Esophagus muscularis mucosa (tissue), 4 donors: ENCODE results near the gene MARCHF9. TPM values are rescaled to one million over a fixed set of nuclear protein-coding genes. Genes with fewer than 3 reads are reported as not detected.

Experiments used
- DNase-seq: peaks from one replicate; pipeline ENCODE4 v3.0.0-alpha.2; 2017; ENCODE audit errors: extremely low spot score
- H3K27ac ChIP-seq, 4 donors: fragments of 200-600 bp; sonication (generic); replicated peaks in 1 of 4; 1 replicate in 3 of 4; 2 replicates in 1 of 4; pipeline ENCODE4 v1.5.1; 2016 to 2019; ENCODE audit warnings: mild to moderate bottlenecking in 1 of 4
- H3K27me3 ChIP-seq, 4 donors: fragments of 200-600 bp; sonication (generic); one replicate each; pipeline versions ENCODE4 v1.5.1 to v1.6.0; 2016 to 2019
- H3K36me3 ChIP-seq, 4 donors: fragments of 200-600 bp; sonication (generic); one replicate each; pipeline ENCODE4 v1.5.1; 2016 to 2019
- H3K4me1 ChIP-seq, 4 donors: fragments of 200-600 bp; sonication (generic); one replicate each; pipeline ENCODE4 v1.5.1; 2016 to 2019
- H3K4me3 ChIP-seq, 4 donors: fragments of 200-600 bp; sonication (generic); 1 replicate in 2 of 4; 2 replicates in 2 of 4; pipeline ENCODE4 v1.5.1; 2016 to 2019; ENCODE audit warnings: mild to moderate bottlenecking in 4 of 4, moderate library complexity in 1 of 4
- H3K9me3 ChIP-seq, 4 donors: fragments of 200-600 bp; sonication (generic); 1 replicate in 3 of 4; 2 replicates in 1 of 4; pipeline ENCODE4 v1.5.1; 2016 to 2019
- EP300 ChIP-seq: sonication (generic); formaldehyde crosslinking; IDR thresholded peaks from one replicate; pipeline ENCODE4 v1.6.1; 2017; ENCODE audit warnings: antibody characterized with exemption
- POLR2A ChIP-seq: fragments of 450-650 bp; IDR thresholded peaks from one replicate; pipeline ENCODE4 v1.6.1; 2017; ENCODE audit warnings: antibody characterized with exemption, moderate library complexity, mild to moderate bottlenecking, low read depth
- POLR2AphosphoS5 ChIP-seq, 2 donors: sonication (generic); formaldehyde crosslinking; IDR thresholded peaks; one replicate each; pipeline ENCODE4 v1.6.1; 2017; ENCODE audit warnings: antibody characterized with exemption in 2 of 2
- WGBS: methylation state at CpG from one replicate; pipeline ENCODE4 v1.1.5; 2018; 5-methylcytosine and 5-hydroxymethylcytosine counted together
- intact Hi-C: fragments of 100-400 bp; cut with DNase I; formaldehyde crosslinking; loops from one replicate; pipeline ENCODE4 v1.15.1; 2023
- total RNA-seq, 4 donors: library from RNA; depleted of rRNA; stranded (reverse); fragments of >200 nt; gene quantifications; one replicate each; pipeline versions ENCODE4 v1.1.0 to v1.2.1, GENCODE V29; 2016
- TF ChIP-seq, protein P1 (sequence below), 3 experiments: fragments of 200-600 bp in 2 of 3; fragments of 450-650 bp in 1 of 3; sonication (generic) in 2 of 3; IDR thresholded peaks; one replicate each; pipeline ENCODE4 v1.5.1; 2017 to 2019; ENCODE audit warnings: antibody characterized with exemption in 3 of 3, mild to moderate bottlenecking in 2 of 3, moderate library complexity in 1 of 3

MARCHF9 gene
- total RNA-seq, 4 donors from 2014 or later: 5.6 to 16.9 (median 10.7) TPM

DNA sequence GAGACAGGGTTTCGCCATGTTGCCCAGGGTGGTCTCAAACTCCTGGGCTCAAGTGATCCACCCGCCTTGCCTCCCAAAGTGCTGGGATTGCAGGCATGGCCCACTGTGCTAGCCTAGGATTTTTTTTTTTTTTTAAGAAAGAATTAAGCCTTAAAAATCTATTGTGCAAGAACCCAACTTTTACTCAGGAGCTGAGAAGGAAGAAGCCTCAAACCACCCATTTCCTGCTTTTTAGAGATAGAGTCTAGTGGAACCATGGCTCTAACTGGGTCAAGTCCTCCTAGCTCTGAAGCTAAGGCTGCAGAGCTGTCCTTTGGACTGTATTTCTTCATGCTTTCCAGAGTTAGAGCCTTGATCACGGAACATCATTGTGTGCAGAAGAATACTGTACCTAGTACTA is 26.3 kb downstream of the MARCHF9 start:
- 92% methylated on average over 3 of the region's 3 CpGs for WGBS
- intact Hi-C loops: loop anchor here (5.0 kb wide), 1 partner anchor 51 kb away; no protein-coding TSS in a partner anchor
- Histone ChIP-seq H3K27ac (no peak overlapping the region), H3K4me3 (no peak overlapping the region), H3K4me1 (peaks cover 14 to 29% (median 20%) of the 10 kb centered on the region in 4 donors), H3K9me3 (no peaks in the 10 kb centered on the region), H3K27me3 (no peaks in the 10 kb centered on the region), H3K36me3 (peaks cover 2 to 39% (median 24%) of the 10 kb centered on the region in 4 donors)
- DNase-seq: no peak
- TF ChIP-seq EP300 (no peak), POLR2AphosphoS5 (IDR thresholded peaks at IDR 0.05) (no peak), POLR2A (no peak)
- TF ChIP-seq, protein P1, sequence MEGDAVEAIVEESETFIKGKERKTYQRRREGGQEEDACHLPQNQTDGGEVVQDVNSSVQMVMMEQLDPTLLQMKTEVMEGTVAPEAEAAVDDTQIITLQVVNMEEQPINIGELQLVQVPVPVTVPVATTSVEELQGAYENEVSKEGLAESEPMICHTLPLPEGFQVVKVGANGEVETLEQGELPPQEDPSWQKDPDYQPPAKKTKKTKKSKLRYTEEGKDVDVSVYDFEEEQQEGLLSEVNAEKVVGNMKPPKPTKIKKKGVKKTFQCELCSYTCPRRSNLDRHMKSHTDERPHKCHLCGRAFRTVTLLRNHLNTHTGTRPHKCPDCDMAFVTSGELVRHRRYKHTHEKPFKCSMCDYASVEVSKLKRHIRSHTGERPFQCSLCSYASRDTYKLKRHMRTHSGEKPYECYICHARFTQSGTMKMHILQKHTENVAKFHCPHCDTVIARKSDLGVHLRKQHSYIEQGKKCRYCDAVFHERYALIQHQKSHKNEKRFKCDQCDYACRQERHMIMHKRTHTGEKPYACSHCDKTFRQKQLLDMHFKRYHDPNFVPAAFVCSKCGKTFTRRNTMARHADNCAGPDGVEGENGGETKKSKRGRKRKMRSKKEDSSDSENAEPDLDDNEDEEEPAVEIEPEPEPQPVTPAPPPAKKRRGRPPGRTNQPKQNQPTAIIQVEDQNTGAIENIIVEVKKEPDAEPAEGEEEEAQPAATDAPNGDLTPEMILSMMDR (IDR thresholded peaks at IDR 0.05): no peak

DNA sequence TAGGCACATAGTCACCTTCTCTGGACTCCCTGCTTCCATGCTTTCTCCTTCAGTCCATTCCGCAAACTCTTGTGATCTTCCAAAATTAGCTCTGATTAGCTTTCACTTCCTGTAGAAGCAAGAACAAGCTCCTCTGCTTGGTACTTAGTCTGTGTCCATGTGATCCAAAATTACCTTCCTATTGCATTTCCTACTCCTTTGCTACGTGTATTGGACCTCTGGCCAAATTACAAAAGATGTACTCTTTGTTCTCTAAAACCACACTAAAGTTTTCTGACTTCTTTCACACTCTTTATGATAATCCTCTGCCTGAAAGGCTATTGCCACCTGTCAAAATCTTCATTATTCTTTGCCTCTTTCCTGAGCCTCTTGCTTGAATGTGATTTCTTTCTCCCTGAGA is 26.9 kb downstream of the MARCHF9 start:
- no peak for TF ChIP-seq POLR2AphosphoS5 (IDR thresholded peaks at IDR 0.05)
- no peak for TF ChIP-seq POLR2A
- no peak for TF ChIP-seq EP300
- TF ChIP-seq, protein P1 (IDR thresholded peaks at IDR 0.05): no peak
- no peaks in the 10 kb centered on the region for H3K9me3 ChIP-seq
- DNase-seq: no peak
- peaks cover 14 to 29% (median 20%) of the 10 kb centered on the region in 4 donors for H3K4me1 ChIP-seq
- intact Hi-C loops: loop anchor here (1.0 to 5.0 kb wide), 2 partner anchors 50 to 124 kb away; no protein-coding TSS in a partner anchor
- H3K27ac ChIP-seq: peak overlapping the region in 1 of 4 donors; percentile 74
- no peak overlapping the region for H3K4me3 ChIP-seq
- WGBS: 55% methylated on average over 2 of the region's 2 CpGs
- peaks cover 8 to 43% (median 29%) of the 10 kb centered on the region in 4 donors for H3K36me3 ChIP-seq
- no peaks in the 10 kb centered on the region for H3K27me3 ChIP-seq

DNA sequence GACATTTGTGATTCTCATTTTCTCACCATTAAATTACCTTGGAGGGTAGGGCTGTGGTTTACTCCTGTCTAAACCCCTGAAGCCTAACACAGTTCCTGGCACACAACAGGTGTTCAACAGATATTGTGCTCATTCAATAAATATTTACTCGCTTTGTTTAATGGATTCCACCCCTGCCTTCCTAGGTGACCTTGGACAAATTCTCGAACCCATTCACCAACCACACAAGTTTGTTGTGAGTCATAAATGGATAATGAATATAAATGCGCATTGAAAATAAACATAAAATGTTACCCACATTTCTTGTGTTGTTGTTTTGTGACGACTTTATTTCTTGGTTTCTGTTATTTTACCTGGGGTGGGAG is 27.3 kb downstream of the MARCHF9 start:
- TF ChIP-seq POLR2AphosphoS5 (IDR thresholded peaks at IDR 0.05) (no peak), POLR2A (no peak), EP300 (no peak)
- TF ChIP-seq, protein P1 (IDR thresholded peaks at IDR 0.05): no peak
- Histone ChIP-seq H3K27me3 (no peaks in the 10 kb centered on the region), H3K4me3 (peak overlapping the region; percentile 66 to 99 (median 92)), H3K27ac (peak overlapping the region in 3 of 4 donors; percentile 74 to 77 (median 74)), H3K9me3 (no peaks in the 10 kb centered on the region), H3K4me1 (peaks cover 14 to 29% (median 20%) of the 10 kb centered on the region in 4 donors), H3K36me3 (peaks cover 12 to 47% (median 34%) of the 10 kb centered on the region in 4 donors)
- no peak for DNase-seq
- 26% methylated on average over 4 of the region's 4 CpGs for WGBS
- intact Hi-C loops: loop anchor here (1.0 to 5.0 kb wide), 2 partner anchors 50 to 123 kb away; no protein-coding TSS in a partner anchor

DNA sequence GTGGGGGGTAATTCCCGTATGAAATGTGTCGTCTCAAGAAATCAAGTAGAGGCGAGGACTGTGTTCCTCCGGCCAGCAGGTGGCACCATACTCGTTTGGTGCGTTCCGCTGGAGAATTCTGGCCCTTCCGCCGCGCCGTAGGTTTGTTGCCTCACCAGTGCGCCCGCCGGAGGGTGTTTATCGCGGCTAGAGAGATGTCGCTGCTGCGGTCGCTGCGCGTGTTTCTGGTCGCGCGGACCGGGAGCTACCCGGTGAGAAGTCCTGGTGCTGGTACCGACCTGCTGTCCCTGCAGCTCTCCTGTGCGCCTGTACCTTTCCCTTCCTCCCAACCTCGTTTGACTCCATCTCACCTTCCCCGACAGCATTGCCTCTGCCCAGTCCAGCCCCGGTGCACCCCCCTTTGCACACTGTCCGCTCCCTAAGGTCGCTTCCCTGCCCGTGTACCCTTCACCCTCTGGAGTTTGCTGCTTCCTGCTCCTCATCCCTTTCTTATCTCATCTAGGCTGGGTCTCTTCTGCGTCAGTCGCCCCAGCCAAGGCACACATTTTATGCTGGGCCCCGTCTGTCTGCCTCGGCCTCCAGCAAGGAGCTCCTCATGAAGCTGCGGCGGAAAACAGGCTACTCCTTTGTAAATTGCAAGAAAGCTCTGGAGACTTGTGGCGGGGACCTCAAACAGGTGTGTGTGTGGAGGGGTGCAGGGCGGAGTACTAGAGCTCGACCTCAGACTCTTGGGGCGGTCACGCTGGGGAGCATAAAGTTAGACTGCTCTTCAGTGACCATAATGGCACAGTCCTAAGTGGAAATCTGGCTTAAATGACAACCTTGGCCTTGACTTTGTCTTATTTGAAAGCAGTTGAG is 27.9 kb downstream of the MARCHF9 start, which contains the start of gene TSFM:
TSS of gene TSFM (plus strand) at position 180 of the 858 bp plus-strand sequence. CDS start at position 195, 15 bp downstream.
- DNase-seq: peak; percentile 98
- H3K36me3 ChIP-seq: peaks cover 18 to 54% (median 40%) of the 10 kb centered on the region in 4 donors
- TF ChIP-seq POLR2AphosphoS5 (IDR thresholded peaks at IDR 0.05) (peak; percentile 91 to 97), EP300 (no peak), POLR2A (peak; percentile 42)
- TF ChIP-seq, protein P1 (IDR thresholded peaks at IDR 0.05): peak; percentile 98 to 99 (median 98)
- H3K27ac ChIP-seq: peak within 1 kb of the TSS; percentile 74 to 82 (median 76)
- peaks cover 14 to 29% (median 20%) of the 10 kb centered on the region in 4 donors for H3K4me1 ChIP-seq
- WGBS: 2% methylated on average over 20 of the region's 45 CpGs
- peak within 1 kb of the TSS; percentile 66 to 99 (median 92) for H3K4me3 ChIP-seq
- H3K9me3 ChIP-seq: no peaks in the 10 kb centered on the region
- intact Hi-C loops: loop anchor here (1.0 to 5.0 kb wide), 2 partner anchors 49 to 122 kb away; no protein-coding TSS in a partner anchor
- no peaks in the 10 kb centered on the region for H3K27me3 ChIP-seq
